GM23338 (cell line): ENCODE measurements around the gene PKNOX2. TPM values are rescaled to one million over a fixed set of nuclear protein-coding genes. Genes with fewer than 3 reads are reported as not detected.

ENCODE experiments used
- ATAC-seq: fragments of 200-7000 bp; cut with Tn5 transposase; 3 replicates; pipeline ENCODE4 v1.9.1; 2020
- DNase-seq: peaks from one replicate; pipeline ENCODE4 v3.0.0-alpha.2; 2015; ENCODE audit warnings: low spot score
- H2AFZ ChIP-seq: fragments of 200-600 bp; sonication (generic); 2 replicates; pipeline ENCODE4 v1.8.0; 2016; ENCODE audit warnings: antibody characterized with exemption, mild to moderate bottlenecking, moderate library complexity
- H3F3A ChIP-seq: fragments of 200-600 bp; sonication (generic); replicated peaks from 2 replicates; pipeline ENCODE4 v1.8.0; 2017; ENCODE audit warnings: antibody characterized with exemption, mixed run types, low read depth
- H3K27ac ChIP-seq: fragments of 200-600 bp; sonication (generic); 2 replicates; pipeline ENCODE4 v1.6.1; 2016; ENCODE audit warnings: low read depth
- H3K27me3 ChIP-seq: fragments of 200-600 bp; sonication (generic); 2 replicates; pipeline ENCODE4 v1.8.0; 2016; ENCODE audit warnings: mild to moderate bottlenecking, mixed run types, moderate library complexity; ENCODE audit not compliant: insufficient read depth
- H3K36me3 ChIP-seq: fragments of 200-600 bp; sonication (generic); 2 replicates; pipeline ENCODE4 v1.8.0; 2016; ENCODE audit warnings: mild to moderate bottlenecking; ENCODE audit not compliant: insufficient read depth
- H3K4me1 ChIP-seq: fragments of 200-600 bp; sonication (generic); 2 replicates; pipeline ENCODE4 v1.8.0; 2016; ENCODE audit warnings: mild to moderate bottlenecking, moderate library complexity; ENCODE audit not compliant: insufficient read depth
- H3K4me2 ChIP-seq: fragments of 200-600 bp; sonication (generic); 2 replicates; pipeline ENCODE4 v1.7.1; 2017; ENCODE audit warnings: mixed run types
- H3K4me3 ChIP-seq: fragments of 200-600 bp; sonication (generic); 2 replicates; pipeline ENCODE4 v1.6.1; 2016; ENCODE audit warnings: mixed run types
- H3K79me2 ChIP-seq: fragments of 200-600 bp; sonication (generic); replicated peaks from 2 replicates; pipeline ENCODE4 v1.8.0; 2017; ENCODE audit warnings: mild to moderate bottlenecking; ENCODE audit not compliant: insufficient read depth
- H3K9me2 ChIP-seq: fragments of 200-600 bp; sonication (generic); 2 replicates; pipeline ENCODE4 v1.8.0; 2017; ENCODE audit not compliant: insufficient read depth
- H4K20me1 ChIP-seq: fragments of 200-600 bp; sonication (generic); replicated peaks from 2 replicates; pipeline ENCODE4 v1.8.0; 2017; ENCODE audit warnings: mild to moderate bottlenecking; ENCODE audit not compliant: insufficient read depth
- H3K27ac Mint-ChIP-seq: 2 replicates; pipeline ENCODE4 v1.8.0; 2020; ENCODE audit warnings: inconsistent platforms, mild to moderate bottlenecking, moderate library complexity, mixed read lengths
- H3K27me3 Mint-ChIP-seq: 3 replicates; pipeline ENCODE4 v1.8.0; 2022; ENCODE audit warnings: low read depth, mild to moderate bottlenecking, moderate library complexity, mixed read lengths, inconsistent platforms; ENCODE audit not compliant: insufficient read depth, poor library complexity
- H3K36me3 Mint-ChIP-seq: 3 replicates; pipeline ENCODE4 v1.8.0; 2021; ENCODE audit warnings: low read depth, mild to moderate bottlenecking, inconsistent platforms, moderate library complexity, mixed read lengths
- H3K4me1 Mint-ChIP-seq: 3 replicates; pipeline ENCODE4 v1.8.0; 2020; ENCODE audit warnings: mild to moderate bottlenecking, inconsistent platforms, mixed read lengths
- H3K4me3 Mint-ChIP-seq: 3 replicates; pipeline ENCODE4 v1.8.0; 2021; ENCODE audit warnings: moderate library complexity, mild to moderate bottlenecking, inconsistent platforms, mixed read lengths
- H3K9me3 Mint-ChIP-seq: 3 replicates; pipeline ENCODE4 v1.8.0; 2020; ENCODE audit warnings: moderate library complexity, mild to moderate bottlenecking, inconsistent platforms, mixed read lengths
- EZH2phosphoT487 ChIP-seq: fragments of 200-600 bp; sonication (generic); IDR thresholded peaks from one replicate; pipeline ENCODE4 v1.8.1; 2018; ENCODE audit warnings: antibody characterized with exemption; ENCODE audit not compliant: unreplicated experiment
- POLR2AphosphoS5 ChIP-seq: IDR thresholded peaks from 2 replicates; pipeline ENCODE4 v1.6.1; 2016; ENCODE audit warnings: antibody characterized with exemption, low read depth
- STAT1 ChIP-seq: IDR thresholded peaks from one replicate; pipeline ENCODE4 v1.6.1; 2016; ENCODE audit warnings: antibody characterized with exemption; ENCODE audit not compliant: unreplicated experiment
- ZNF114 ChIP-seq: fragments of 250-450 bp; sonication (Bioruptor Pico); IDR thresholded peaks from 2 replicates; pipeline ENCODE4 v1.5.0; 2020; ENCODE audit warnings: mild to moderate bottlenecking, moderate library complexity
- polyA plus RNA-seq: library from polyadenylated mRNA; unstranded; fragments of >200 nt; fragmentation: Nextera tagmentation; extraction: Ambion mirVana; gene quantifications from 2 replicates; pipeline ENCODE4 v1.2.1, GENCODE V29; 2016
- total RNA-seq: library from RNA; depleted of rRNA; stranded (reverse); fragments of >200 nt; shearing (Covaris generic); gene quantifications from 2 replicates; pipeline ENCODE4 v1.2.3, GENCODE V29; 2014
- TF ChIP-seq, protein P1 (sequence below), 2 experiments: fragments of 200-600 bp in 1 of 2; sonication (generic) in 1 of 2; conservative IDR thresholded peaks; 2 replicates each; pipeline versions ENCODE4 v1.5.1 to v1.6.1; 2016 to 2017; ENCODE audit warnings: antibody characterized with exemption in 2 of 2, low read depth in 2 of 2, mild to moderate bottlenecking in 2 of 2, moderate library complexity in 1 of 2
- TF ChIP-seq, protein P2 (sequence below): fragments of 250-450 bp; sonication (Bioruptor Pico); IDR thresholded peaks from 2 replicates; pipeline ENCODE4 v1.5.0; 2020; ENCODE audit warnings: mild to moderate bottlenecking, moderate library complexity

The PKNOX2 gene
- total and polyA plus RNA-seq, 2 experiments from 2014 or later, result 0.42 to 0.83 TPM

DNA sequence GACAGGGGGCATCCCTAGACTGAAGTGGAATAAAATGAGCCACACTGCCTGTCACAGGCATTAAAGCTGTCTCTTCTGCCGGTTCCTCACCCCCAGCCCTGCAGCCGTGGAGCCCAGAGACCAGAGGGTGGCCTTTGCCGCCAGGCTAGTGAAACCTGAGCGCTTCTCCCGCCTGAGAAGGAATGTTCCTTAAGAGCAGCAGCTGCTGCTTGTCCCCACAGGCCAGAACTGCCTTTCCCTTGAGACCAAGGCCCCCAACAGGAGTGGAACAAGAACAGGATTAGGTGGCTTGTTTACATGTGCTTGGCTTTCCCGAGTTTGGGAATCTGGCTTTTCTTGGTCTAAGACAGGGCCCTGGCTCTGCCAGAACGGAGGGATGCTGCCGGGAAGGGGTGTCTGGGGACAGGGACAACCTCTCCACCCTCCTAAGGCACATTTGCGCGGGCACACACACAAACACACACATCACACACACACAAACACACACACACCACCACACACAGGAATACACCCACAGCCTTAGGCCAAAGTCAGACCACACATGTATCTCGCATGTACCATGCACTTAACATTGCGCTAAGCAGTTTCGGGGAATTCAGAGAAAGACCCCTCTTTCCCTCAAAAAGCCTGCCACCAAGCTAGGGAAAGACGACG is 239.7 kb downstream of the PKNOX2 start:
- H3K27me3 Mint-ChIP-seq, result peaks cover 15% of the 10 kb centered on the region
- Histone ChIP-seq H3K27ac (no peak overlapping the region), H3K4me1 (peaks cover 26% of the 10 kb centered on the region), H3K4me2 (peak overlapping the region; percentile 68), H3K27me3 (no peaks in the 10 kb centered on the region), H4K20me1 (no peaks in the 10 kb centered on the region), H3K36me3 (no peaks in the 10 kb centered on the region), H2AFZ (peak overlapping the region; percentile 76; the same call in 1 of the 2 replicates), H3K4me3 (no peak overlapping the region), H3F3A (no peaks in the 10 kb centered on the region), H3K79me2 (no peaks in the 10 kb centered on the region), H3K9me2 (0 out of 2 replicates have a peak, but pooled peaks cover 2% of the 10 kb centered on the region)
- DNase-seq, result peak; percentile 70
- no peaks in the 10 kb centered on the region for H3K9me3 Mint-ChIP-seq
- TF ChIP-seq POLR2AphosphoS5 (no peak), ZNF114 (CRISPR knock-in tag) (no peak), STAT1 (no peak), EZH2phosphoT487 (no peak)
- TF ChIP-seq, protein P1, sequence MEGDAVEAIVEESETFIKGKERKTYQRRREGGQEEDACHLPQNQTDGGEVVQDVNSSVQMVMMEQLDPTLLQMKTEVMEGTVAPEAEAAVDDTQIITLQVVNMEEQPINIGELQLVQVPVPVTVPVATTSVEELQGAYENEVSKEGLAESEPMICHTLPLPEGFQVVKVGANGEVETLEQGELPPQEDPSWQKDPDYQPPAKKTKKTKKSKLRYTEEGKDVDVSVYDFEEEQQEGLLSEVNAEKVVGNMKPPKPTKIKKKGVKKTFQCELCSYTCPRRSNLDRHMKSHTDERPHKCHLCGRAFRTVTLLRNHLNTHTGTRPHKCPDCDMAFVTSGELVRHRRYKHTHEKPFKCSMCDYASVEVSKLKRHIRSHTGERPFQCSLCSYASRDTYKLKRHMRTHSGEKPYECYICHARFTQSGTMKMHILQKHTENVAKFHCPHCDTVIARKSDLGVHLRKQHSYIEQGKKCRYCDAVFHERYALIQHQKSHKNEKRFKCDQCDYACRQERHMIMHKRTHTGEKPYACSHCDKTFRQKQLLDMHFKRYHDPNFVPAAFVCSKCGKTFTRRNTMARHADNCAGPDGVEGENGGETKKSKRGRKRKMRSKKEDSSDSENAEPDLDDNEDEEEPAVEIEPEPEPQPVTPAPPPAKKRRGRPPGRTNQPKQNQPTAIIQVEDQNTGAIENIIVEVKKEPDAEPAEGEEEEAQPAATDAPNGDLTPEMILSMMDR (conservative IDR thresholded peaks at IDR 0.05; ENCODE audit: low read depth in 2 of 2), result no peak
- TF ChIP-seq, protein P2, sequence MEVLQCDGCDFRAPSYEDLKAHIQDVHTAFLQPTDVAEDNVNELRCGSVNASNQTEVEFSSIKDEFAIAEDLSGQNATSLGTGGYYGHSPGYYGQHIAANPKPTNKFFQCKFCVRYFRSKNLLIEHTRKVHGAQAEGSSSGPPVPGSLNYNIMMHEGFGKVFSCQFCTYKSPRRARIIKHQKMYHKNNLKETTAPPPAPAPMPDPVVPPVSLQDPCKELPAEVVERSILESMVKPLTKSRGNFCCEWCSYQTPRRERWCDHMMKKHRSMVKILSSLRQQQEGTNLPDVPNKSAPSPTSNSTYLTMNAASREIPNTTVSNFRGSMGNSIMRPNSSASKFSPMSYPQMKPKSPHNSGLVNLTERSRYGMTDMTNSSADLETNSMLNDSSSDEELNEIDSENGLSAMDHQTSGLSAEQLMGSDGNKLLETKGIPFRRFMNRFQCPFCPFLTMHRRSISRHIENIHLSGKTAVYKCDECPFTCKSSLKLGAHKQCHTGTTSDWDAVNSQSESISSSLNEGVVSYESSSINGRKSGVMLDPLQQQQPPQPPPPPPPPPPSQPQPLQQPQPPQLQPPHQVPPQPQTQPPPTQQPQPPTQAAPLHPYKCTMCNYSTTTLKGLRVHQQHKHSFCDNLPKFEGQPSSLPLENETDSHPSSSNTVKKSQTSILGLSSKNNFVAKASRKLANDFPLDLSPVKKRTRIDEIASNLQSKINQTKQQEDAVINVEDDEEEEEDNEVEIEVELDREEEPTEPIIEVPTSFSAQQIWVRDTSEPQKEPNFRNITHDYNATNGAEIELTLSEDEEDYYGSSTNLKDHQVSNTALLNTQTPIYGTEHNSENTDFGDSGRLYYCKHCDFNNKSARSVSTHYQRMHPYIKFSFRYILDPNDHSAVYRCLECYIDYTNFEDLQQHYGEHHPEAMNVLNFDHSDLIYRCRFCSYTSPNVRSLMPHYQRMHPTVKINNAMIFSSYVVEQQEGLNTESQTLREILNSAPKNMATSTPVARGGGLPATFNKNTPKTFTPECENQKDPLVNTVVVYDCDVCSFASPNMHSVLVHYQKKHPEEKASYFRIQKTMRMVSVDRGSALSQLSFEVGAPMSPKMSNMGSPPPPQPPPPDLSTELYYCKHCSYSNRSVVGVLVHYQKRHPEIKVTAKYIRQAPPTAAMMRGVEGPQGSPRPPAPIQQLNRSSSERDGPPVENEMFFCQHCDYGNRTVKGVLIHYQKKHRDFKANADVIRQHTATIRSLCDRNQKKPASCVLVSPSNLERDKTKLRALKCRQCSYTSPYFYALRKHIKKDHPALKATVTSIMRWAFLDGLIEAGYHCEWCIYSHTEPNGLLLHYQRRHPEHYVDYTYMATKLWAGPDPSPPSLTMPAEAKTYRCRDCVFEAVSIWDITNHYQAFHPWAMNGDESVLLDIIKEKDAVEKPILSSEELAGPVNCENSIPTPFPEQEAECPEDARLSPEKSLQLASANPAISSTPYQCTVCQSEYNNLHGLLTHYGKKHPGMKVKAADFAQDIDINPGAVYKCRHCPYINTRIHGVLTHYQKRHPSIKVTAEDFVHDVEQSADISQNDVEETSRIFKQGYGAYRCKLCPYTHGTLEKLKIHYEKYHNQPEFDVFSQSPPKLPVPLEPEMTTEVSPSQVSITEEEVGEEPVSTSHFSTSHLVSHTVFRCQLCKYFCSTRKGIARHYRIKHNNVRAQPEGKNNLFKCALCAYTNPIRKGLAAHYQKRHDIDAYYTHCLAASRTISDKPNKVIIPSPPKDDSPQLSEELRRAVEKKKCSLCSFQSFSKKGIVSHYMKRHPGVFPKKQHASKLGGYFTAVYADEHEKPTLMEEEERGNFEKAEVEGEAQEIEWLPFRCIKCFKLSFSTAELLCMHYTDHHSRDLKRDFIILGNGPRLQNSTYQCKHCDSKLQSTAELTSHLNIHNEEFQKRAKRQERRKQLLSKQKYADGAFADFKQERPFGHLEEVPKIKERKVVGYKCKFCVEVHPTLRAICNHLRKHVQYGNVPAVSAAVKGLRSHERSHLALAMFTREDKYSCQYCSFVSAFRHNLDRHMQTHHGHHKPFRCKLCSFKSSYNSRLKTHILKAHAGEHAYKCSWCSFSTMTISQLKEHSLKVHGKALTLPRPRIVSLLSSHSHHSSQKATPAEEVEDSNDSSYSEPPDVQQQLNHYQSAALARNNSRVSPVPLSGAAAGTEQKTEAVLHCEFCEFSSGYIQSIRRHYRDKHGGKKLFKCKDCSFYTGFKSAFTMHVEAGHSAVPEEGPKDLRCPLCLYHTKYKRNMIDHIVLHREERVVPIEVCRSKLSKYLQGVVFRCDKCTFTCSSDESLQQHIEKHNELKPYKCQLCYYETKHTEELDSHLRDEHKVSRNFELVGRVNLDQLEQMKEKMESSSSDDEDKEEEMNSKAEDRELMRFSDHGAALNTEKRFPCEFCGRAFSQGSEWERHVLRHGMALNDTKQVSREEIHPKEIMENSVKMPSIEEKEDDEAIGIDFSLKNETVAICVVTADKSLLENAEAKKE (CRISPR knock-in tag), result peak; percentile 66; the same call in 1 of the 2 replicates
- peak; percentile 78 for ATAC-seq
- H3K36me3 Mint-ChIP-seq, result no peaks in the 10 kb centered on the region
- H3K4me3 Mint-ChIP-seq, result no peak overlapping the region
- H3K4me1 Mint-ChIP-seq, result peaks cover 58% of the 10 kb centered on the region
- peak overlapping the region; percentile 66; the same call in 1 of the 2 replicates for H3K27ac Mint-ChIP-seq
